ENCODE data around the gene FSTL4.

FSTL4 gene

GRCh38 chr5:133511653-133512235, 100.6 kb downstream of the FSTL4 start:
- DNase-seq = no peak

- DNase-seq = no peak
Observed at GRCh38 chr5:133510634-133511262, 101.6 kb downstream of the FSTL4 start.

- no peak for DNase-seq
Observed at GRCh38 chr5:133509742-133510079, 102.6 kb downstream of the FSTL4 start.

GRCh38 chr5:133508845-133509741, 103.2 kb downstream of the FSTL4 start:
- DNase-seq = no peak

GRCh38 chr5:133508331-133508730, 104.0 kb downstream of the FSTL4 start:
- DNase-seq = no peak

- DNase-seq = no peak
Observed at GRCh38 chr5:133506181-133506580, 106.2 kb downstream of the FSTL4 start.

GRCh38 chr5:133503511-133503910, 108.8 kb downstream of the FSTL4 start:
- DNase-seq = no peak

- DNase-seq = no peak
Observed at GRCh38 chr5:133499895-133500294, 112.4 kb downstream of the FSTL4 start.

- DNase-seq = no peak
Observed at GRCh38 chr5:133497608-133498348, 114.6 kb downstream of the FSTL4 start.

GRCh38 chr5:133496631-133497030, 115.7 kb downstream of the FSTL4 start:
- no peak for DNase-seq

GRCh38 chr5:133494923-133495246, 117.5 kb downstream of the FSTL4 start:
- DNase-seq = no peak

- no peak for DNase-seq
Observed at GRCh38 chr5:133494232-133494922, 118.0 kb downstream of the FSTL4 start.

GRCh38 chr5:133489632-133490031, 122.7 kb downstream of the FSTL4 start:
- no peak for DNase-seq

- DNase-seq = no peak
Observed at GRCh38 chr5:133487093-133487492, 125.2 kb downstream of the FSTL4 start.

- DNase-seq = no peak
Observed at GRCh38 chr5:133485468-133485867, 126.9 kb downstream of the FSTL4 start.

- DNase-seq = no peak
Observed at GRCh38 chr5:133483406-133484090, 128.8 kb downstream of the FSTL4 start.

- DNase-seq = no peak
Observed at GRCh38 chr5:133482028-133482427, 130.3 kb downstream of the FSTL4 start.

GRCh38 chr5:133480866-133481265, 131.5 kb downstream of the FSTL4 start:
- DNase-seq = no peak

GRCh38 chr5:133480366-133480765, 132.0 kb downstream of the FSTL4 start:
- no peak for DNase-seq

GRCh38 chr5:133478199-133478985, 133.9 kb downstream of the FSTL4 start:
- DNase-seq = no peak

- DNase-seq = no peak
Observed at GRCh38 chr5:133475986-133476385, 136.4 kb downstream of the FSTL4 start.
